Kidney (tissue), 14 donors: ENCODE measurements around the gene RNF168. TPM values are rescaled to one million over a fixed set of nuclear protein-coding genes. Genes with fewer than 3 reads are reported as not detected.

Experiments used
- DNase-seq, 5 donors: peaks; one replicate each; pipeline ENCODE4 v3.0.0-alpha.2; 2013 to 2020
- FAIRE-seq: peaks from 2 replicates; lab custom pipeline; 2012; peaks lifted over from hg19 to GRCh38; lab: Jason Lieb, UNC
- H3K27ac ChIP-seq, 2 donors: one replicate each; pipeline ENCODE4 v1.7.0; 2013; ENCODE audit warnings: low read depth in 2 of 2, low read length in 2 of 2, inconsistent platforms in 1 of 2
- H3K27me3 ChIP-seq: one replicate; pipeline ENCODE4 v1.7.1; 2013; ENCODE audit warnings: low read length, inconsistent platforms; ENCODE audit not compliant: control insufficient read depth, insufficient read depth
- H3K36me3 ChIP-seq, 3 donors: one replicate each; pipeline versions ENCODE4 v1.7.0 to v1.7.1; 2013; ENCODE audit warnings: low read length in 3 of 3, control low read depth in 1 of 3, inconsistent platforms in 1 of 3; ENCODE audit not compliant: insufficient read depth in 3 of 3, control insufficient read depth in 2 of 3
- H3K4me1 ChIP-seq, 3 donors: one replicate each; pipeline versions ENCODE4 v1.7.0 to v1.7.1; 2013; ENCODE audit warnings: low read length in 3 of 3, inconsistent platforms in 1 of 3, low read depth in 1 of 3; ENCODE audit not compliant: control insufficient read depth in 2 of 3, insufficient read depth in 2 of 3
- H3K4me3 ChIP-seq, 3 donors: one replicate each; pipeline versions ENCODE4 v1.7.0 to v1.8.1; 2013; ENCODE audit warnings: low read length in 3 of 3, control low read depth in 1 of 3, inconsistent platforms in 1 of 3
- H3K9ac ChIP-seq, 3 donors: one replicate each; pipeline versions ENCODE4 v1.7.0 to v1.7.1; 2013; ENCODE audit warnings: low read length in 3 of 3, control low read depth in 1 of 3, inconsistent platforms in 1 of 3
- H3K9me3 ChIP-seq, 3 donors: one replicate each; pipeline versions ENCODE4 v1.7.0 to v1.7.1; 2013; ENCODE audit warnings: low read length in 3 of 3, control low read depth in 1 of 3, inconsistent platforms in 1 of 3; ENCODE audit not compliant: control insufficient read depth in 2 of 3, insufficient read depth in 1 of 3
- intact Hi-C: fragments of 100-400 bp; cut with DNase I; formaldehyde crosslinking; loops from one replicate; pipeline ENCODE4 v1.11.1; 2022
- polyA plus RNA-seq: library from polyadenylated mRNA; stranded (reverse); fragments of 350-450 nt; fragmentation: Illumina TruSeq; extraction: RNeasy Lipid Tissue Mini Kit (QIAGEN cat#74804); gene quantifications from one replicate; pipeline ENCODE4 v1.2.3, GENCODE V29; 2014; ENCODE audit warnings: low read depth, low replicate concordance; ENCODE audit not compliant: insufficient read depth
- total RNA-seq: library from RNA; stranded (reverse); fragmentation: NEBNext Ultra II Directional; extraction: Animal tissue kit (Norgen Biotek cat#: 25700); gene quantifications from one replicate; pipeline ENCODE4 v1.2.1, GENCODE V29; 2021
- TF ChIP-seq, protein P1 (sequence below): IDR thresholded peaks from 3 replicates; pipeline ENCODE4 v1.5.1; 2012; ENCODE audit warnings: mild to moderate bottlenecking, moderate library complexity, borderline replicate concordance; ENCODE audit not compliant: insufficient read depth; ENCODE audit errors: extremely low read depth
- donor health status: control.
- donor health status: control.
- donor health status: control.
- donor health status: control.
- donor health status: control.
- donor health status: DM: yes; HTN: yes; CAD: no.
- donor health status: Normal renal cell carcinoma (clear cell type).

Gene RNF168
- total and polyA plus RNA-seq, 2 donors from 2014 or later: 3.2 to 19.5 TPM

DNA sequence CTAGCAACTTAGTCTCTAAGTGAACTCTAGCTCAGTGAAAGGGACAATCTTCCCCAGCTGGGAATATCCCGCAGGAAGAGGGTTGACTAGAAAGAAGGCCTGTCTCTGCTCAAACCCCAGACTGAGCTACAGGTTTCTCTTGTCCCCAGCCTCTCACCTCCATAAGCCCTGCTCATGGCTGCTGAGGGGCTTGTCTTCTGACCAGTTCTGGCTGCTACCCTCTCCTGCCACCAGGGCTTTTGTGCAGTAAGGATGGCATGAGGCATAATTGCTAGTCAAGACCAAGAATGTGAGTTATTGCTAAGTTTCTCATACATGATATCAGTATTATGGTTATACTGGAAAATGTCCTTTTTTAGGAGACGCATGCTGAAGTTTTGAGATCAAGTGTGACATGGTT, 43.5 kb upstream of the RNF168 start:
- Histone ChIP-seq H3K27me3 (no peaks in the 10 kb centered on the region), H3K4me3 (no peak overlapping the region), H3K9me3 (no peaks in the 10 kb centered on the region), H3K9ac (no peak overlapping the region), H3K4me1 (no peaks in the 10 kb centered on the region), H3K36me3 (no peaks in the 10 kb centered on the region), H3K27ac (no peak overlapping the region)
- FAIRE-seq (no peak), DNase-seq (no peak)
- intact Hi-C loops: no loop called here
- TF ChIP-seq, protein P1, sequence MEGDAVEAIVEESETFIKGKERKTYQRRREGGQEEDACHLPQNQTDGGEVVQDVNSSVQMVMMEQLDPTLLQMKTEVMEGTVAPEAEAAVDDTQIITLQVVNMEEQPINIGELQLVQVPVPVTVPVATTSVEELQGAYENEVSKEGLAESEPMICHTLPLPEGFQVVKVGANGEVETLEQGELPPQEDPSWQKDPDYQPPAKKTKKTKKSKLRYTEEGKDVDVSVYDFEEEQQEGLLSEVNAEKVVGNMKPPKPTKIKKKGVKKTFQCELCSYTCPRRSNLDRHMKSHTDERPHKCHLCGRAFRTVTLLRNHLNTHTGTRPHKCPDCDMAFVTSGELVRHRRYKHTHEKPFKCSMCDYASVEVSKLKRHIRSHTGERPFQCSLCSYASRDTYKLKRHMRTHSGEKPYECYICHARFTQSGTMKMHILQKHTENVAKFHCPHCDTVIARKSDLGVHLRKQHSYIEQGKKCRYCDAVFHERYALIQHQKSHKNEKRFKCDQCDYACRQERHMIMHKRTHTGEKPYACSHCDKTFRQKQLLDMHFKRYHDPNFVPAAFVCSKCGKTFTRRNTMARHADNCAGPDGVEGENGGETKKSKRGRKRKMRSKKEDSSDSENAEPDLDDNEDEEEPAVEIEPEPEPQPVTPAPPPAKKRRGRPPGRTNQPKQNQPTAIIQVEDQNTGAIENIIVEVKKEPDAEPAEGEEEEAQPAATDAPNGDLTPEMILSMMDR: no peak

DNA sequence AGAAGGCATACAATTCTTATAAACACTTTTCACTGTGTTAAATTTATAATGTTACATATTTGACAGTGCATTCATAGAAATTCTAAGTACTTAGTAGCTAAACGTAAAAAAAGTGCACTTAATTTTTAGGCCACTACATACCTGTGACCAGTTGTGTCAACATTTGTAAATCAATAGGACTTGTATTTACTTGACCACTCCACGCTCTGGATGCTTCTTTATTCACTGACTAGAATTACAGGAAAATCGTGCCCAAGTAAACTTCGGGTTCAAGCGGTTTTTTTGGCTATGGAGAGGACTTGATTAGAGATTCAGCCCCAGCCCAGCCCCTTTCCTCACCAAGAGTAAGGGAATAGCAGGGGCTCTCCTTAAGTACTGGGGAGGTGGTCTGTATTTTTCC, 43.0 kb upstream of the RNF168 start:
- Histone ChIP-seq H3K9ac (no peak overlapping the region), H3K27me3 (no peaks in the 10 kb centered on the region), H3K9me3 (no peaks in the 10 kb centered on the region), H3K36me3 (no peaks in the 10 kb centered on the region), H3K4me3 (no peak overlapping the region), H3K27ac (no peak overlapping the region), H3K4me1 (no peaks in the 10 kb centered on the region)
- DNase-seq: no peak
- intact Hi-C loops: no loop called here
- no peak for FAIRE-seq
- TF ChIP-seq, protein P1: no peak

DNA sequence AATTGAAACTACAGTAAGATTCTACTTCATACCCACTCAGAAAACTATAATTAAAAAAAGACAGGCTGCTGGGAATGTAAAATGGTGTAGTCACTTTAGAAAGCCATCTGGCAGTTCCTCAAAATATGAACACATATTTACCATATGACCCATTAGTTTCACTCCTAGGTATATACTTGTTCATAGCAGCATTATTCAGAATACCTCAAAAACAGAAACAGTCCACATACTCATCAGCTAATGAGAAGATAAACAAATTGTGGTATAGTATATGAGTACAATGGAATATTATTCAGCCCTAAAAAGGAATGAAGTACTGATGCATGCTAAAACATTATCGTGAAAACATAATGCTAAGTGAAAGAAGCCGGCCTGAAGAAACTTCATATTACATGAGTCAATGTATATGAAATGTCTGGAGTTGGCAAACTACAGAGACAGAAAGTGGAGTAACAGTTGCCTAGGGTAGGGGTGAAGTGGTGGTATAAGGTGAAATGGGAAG, 41.0 kb upstream of the RNF168 start:
- Histone ChIP-seq H3K4me1 (no peaks in the 10 kb centered on the region), H3K4me3 (no peak overlapping the region), H3K36me3 (no peaks in the 10 kb centered on the region), H3K9me3 (no peaks in the 10 kb centered on the region), H3K9ac (no peak overlapping the region), H3K27me3 (no peaks in the 10 kb centered on the region), H3K27ac (no peak overlapping the region)
- intact Hi-C loops: no loop called here
- no peak for FAIRE-seq
- no peak for DNase-seq
- TF ChIP-seq, protein P1: no peak
